SU-DHL-6 (cell line): ENCODE data around the gene IQCE.

Source experiments
- CTCF ChIP-seq: fragments of 200-600 bp; sonication (generic); IDR thresholded peaks from one replicate; pipeline ENCODE4 v1.5.1; 2017; ENCODE audit warnings: antibody characterized with exemption, mild to moderate bottlenecking, low read length, moderate library complexity; ENCODE audit not compliant: insufficient read depth, poor library complexity, severe bottlenecking
- EZH2phosphoT487 ChIP-seq: fragments of 200-600 bp; sonication (generic), shearing (Covaris generic); conservative IDR thresholded peaks from 2 replicates; pipeline ENCODE4 v1.6.1; 2018; ENCODE audit warnings: mild to moderate bottlenecking, antibody characterized with exemption, low read length, moderate library complexity, mixed read lengths

- TF ChIP-seq EZH2phosphoT487 (no peak; the same call in 1 of the 2 replicates), CTCF (no peak)
Measured at GRCh38 chr7:2520131-2520760, 38.5 kb upstream of the IQCE start.
